HG03103 (cell line): ENCODE data around the gene EREG.

Experiments used
- ATAC-seq: cut with Tn5 transposase; IDR thresholded peaks from one replicate; pipeline ENCODE4 v1.9.1; 2021; ENCODE audit warnings: low read depth; ENCODE audit not compliant: unreplicated experiment

Gene EREG

DNA sequence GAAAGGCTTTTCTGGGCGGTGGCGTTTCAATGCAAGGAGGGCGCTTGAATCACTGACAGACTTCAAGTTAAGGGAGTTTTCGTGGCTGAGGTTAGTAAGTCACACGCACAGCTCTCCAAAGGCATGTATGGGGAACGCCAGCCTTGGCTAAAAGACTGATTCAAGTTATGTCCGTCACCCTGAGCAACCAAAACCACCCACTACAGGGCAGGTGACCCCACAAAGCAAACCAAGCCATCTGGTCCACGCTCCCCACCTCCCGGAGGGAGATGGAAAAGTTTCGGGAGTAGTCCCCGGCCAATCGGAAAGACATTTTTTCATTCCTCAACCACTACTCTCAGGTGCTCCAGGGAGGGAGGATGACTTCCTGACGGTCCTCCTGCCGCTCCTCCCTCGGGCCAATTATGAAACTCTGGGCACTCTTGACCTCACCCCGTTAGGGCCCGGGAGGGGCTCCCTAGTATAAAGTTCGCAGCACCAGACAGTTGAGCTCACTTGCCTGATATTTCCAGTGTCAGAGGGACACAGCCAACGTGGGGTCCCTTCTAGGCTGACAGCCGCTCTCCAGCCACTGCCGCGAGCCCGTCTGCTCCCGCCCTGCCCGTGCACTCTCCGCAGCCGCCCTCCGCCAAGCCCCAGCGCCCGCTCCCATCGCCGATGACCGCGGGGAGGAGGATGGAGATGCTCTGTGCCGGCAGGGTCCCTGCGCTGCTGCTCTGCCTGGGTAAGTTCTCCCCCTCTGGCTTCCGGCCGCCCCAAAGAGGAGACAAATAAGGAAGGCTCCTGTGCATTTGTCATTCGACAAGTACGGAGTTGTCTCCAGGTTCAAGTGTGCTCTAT lies at the start of gene EREG:
EREG (plus strand) TSS at position 494 of the 840 bp plus-strand sequence; CDS start at position 658, 164 bp downstream.
- ATAC-seq: no peak

GRCh38 chr4:74315376-74315775 lies 49.6 kb upstream of the EREG start:
- ATAC-seq: no peak

GRCh38 chr4:74316397-74316796 lies 48.5 kb upstream of the EREG start:
- no peak for ATAC-seq

GRCh38 chr4:74317616-74318246 lies 47.2 kb upstream of the EREG start:
- no peak for ATAC-seq

- no peak for ATAC-seq
These were observed 46.7 kb upstream of the EREG start for GRCh38 chr4:74318276-74318675.

GRCh38 chr4:74319470-74319869 lies 45.5 kb upstream of the EREG start:
- ATAC-seq: no peak

GRCh38 chr4:74320559-74321118 lies 44.3 kb upstream of the EREG start:
- ATAC-seq: peak; percentile 75

GRCh38 chr4:74322301-74322700 lies 42.6 kb upstream of the EREG start:
- no peak for ATAC-seq

DNA sequence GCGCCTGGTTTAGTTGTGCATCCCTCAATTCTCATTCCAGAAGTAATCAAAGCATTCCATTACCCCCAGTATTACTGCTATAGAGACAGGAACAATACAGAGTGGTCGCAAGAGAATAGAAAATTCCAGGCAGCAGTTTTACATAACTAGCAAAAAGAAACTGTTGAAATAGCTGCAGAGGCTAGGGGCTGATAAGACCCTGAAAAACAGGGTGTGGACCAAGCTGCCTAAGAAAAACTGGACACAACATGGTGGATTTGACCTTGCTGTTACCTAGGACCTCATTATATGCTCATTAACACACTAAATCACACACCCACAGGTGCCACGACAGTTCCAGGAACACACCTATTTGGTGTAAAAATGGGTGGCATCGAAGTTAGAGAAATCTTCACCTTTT lies 41.3 kb upstream of the EREG start:
- ATAC-seq: no peak

DNA sequence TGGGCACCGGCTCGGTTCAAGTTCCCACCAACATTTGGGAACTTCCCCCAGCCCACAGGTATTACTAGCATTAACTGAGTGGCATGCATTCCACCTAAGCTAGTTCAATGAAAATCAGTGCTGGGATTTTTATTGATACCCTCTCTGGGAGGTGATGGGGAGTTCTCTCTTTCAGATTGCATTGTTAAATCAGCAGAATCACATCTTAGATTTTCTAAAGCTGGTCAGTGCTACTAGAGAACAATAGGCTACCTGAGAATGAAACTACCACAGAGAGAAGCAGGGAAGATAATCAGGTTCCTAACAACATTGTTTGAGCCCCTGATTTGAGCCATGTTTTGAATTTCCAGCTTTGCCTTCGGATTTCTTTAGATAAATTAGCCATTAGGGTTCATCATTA lies 40.7 kb upstream of the EREG start:
- no peak for ATAC-seq

DNA sequence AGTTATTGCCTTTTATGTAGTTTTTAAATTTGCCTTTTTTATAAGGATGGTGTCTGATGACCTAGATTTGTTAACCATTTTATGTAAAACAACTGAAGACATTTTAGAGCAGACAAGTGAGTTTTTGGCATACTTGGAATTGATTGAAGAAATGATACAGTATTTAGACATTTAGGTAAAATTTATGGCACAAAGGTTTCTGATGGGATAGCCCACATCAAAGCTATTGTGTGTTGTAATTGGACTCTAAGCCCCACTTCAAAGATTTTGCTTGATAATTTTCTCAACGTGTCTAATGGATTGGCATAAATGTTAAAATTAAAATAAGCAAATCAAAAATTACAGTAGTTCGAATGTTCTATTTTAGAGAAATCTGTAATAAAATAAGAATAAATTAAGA lies 39.1 kb upstream of the EREG start:
- no peak for ATAC-seq

DNA sequence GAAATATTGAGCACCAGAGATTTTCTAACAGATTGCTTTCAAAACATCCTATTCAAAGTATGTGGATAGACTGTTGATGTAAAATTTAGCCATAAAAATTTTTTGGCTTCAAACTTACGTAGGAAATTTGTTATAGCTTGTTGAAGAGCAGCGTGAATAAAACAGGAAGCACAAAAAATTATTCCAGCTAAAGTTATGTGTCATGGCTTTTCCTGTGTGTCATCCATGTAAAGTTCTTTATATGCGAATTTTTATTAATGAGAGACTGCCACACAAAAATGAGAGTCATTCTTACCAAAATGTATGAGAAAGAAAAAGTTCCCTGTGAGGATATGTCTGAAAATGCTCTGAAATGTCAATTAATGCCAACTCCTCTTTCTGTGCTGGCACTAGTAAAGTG lies 37.2 kb upstream of the EREG start:
- no peak for ATAC-seq

- ATAC-seq: no peak
These were observed 36.4 kb upstream of the EREG start for GRCh38 chr4:74328501-74328900.

GRCh38 chr4:74329307-74329706 lies 35.6 kb upstream of the EREG start:
- no peak for ATAC-seq

DNA sequence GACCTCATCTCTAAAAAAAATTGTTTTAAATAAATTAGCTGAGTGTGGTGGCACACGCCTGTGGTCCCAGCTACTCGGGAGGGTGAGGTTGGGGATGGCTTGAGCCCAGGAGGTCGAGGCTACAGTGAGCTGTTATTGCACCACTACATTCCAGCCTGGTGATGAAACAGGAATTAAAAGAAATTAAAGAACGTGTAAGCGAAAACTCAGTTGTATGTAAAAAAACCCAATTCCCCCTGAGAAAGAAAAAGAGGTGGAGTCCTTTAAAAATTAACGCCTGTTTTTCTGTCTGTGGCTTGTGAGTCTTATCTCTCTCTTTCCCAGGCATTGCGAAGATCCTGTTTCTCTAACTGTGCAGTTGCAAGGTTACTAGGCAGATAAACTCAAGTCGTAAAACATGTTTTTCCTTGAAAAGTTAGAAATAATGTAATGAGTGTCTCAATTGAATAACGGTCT lies 34.6 kb upstream of the EREG start:
- ATAC-seq: no peak

DNA sequence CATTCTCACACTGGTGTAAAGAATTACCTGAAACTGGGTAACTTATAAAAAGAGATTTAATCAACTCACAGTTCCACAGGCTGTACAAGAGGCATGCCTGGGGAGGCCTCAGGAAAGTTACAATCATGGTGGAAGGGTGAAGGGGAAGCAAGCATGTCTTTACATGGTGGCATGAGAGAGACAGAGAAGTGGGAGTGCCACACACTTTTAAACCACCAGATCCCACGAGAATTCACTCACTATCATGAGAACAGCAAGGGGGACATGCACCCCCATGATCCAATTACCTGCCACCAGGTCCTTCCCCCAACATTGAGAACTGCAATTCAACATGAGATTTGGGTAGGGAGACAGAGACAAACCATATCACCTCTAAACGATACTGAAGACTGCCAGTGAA lies 33.7 kb upstream of the EREG start:
- no peak for ATAC-seq

- no peak for ATAC-seq
These were observed 33.0 kb upstream of the EREG start for GRCh38 chr4:74331944-74332343.

DNA sequence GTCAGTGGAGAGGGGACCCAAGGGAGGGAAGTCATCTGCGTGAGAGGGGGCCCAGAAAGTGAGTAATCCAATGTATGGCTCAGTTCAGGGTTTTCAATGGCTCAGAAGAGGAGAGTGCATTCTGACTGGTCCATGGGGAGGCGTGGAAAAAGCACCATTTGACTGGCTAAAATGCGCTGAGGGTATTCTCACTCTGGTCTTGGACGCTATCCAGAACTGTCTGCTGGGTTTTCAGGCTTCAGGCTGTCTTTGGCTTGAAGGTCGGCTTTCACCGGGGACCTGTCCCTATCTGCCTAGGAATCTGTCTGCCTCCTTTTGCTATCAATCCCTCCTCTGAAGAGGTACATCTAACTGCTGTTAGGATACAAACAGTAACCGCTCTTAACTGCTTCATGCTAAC lies 30.3 kb upstream of the EREG start:
- ATAC-seq: no peak

- ATAC-seq: peak; percentile 89
These were observed 29.5 kb upstream of the EREG start for GRCh38 chr4:74335341-74336021.

DNA sequence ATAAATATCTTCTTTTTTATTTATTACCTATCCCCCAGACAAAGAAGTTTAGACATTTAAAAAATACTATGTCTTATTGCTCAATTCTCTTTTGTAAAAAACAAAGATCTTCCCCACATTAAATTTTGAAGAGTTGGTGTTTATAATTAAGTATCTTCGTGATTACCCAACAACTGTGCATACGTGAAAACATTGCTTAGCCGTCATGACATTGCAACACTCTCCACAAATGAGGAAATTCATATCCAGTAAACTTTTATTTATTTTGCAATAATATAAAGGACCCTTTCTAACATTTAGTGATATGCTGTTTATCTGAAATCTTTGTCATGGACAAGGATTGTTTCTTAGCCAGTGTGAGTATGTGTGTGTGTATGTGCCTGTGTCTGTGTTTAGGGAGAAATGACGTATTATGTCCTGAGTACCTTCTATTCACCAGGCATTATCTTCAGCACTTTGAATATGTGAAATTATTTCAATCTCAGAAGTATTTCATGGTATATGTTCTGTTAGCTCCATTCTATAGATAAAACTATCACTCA lies 26.1 kb upstream of the EREG start:
- ATAC-seq: no peak

- no peak for ATAC-seq
These were observed 25.4 kb upstream of the EREG start for GRCh38 chr4:74339501-74339900.
